Kidney epithelial cell (primary cell): ENCODE results near the gene GOLGA6L1. TPM values are rescaled to one million over a fixed set of nuclear protein-coding genes. Genes with fewer than 3 reads are reported as not detected.
"Not testable (repeated sequence)": the region's sequence is repeated elsewhere in the genome, so short reads cannot be mapped to it uniquely, and the experiment has no call there.

Experiments used
- DNase-seq: peaks from one replicate; pipeline ENCODE4 v3.0.0-alpha.2; 2010; ENCODE audit warnings: low read depth
- H3K27me3 ChIP-seq: 2 replicates; pipeline ENCODE4 v1.6.0; 2011; ENCODE audit warnings: low read length; ENCODE audit not compliant: control insufficient read depth, insufficient read depth
- H3K36me3 ChIP-seq: 2 replicates; pipeline ENCODE4 v1.5.1; 2011; ENCODE audit warnings: low read length; ENCODE audit not compliant: control insufficient read depth, insufficient read depth
- H3K4me3 ChIP-seq: 2 replicates; pipeline ENCODE4 v1.5.1; 2011; ENCODE audit warnings: low read depth, mild to moderate bottlenecking, control low read depth, low read length
- total RNA-seq: library from RNA; depleted of rRNA; stranded (reverse); fragments of >200 nt; gene quantifications from 2 replicates; pipeline ENCODE4 v1.2.3, GENCODE V29; 2015
- TF ChIP-seq, protein P1 (sequence below): IDR thresholded peaks from 2 replicates; pipeline ENCODE4 v1.5.1; 2011; ENCODE audit warnings: mild to moderate bottlenecking, moderate library complexity, low read length, control low read depth, inconsistent platforms; ENCODE audit not compliant: insufficient read depth, poor library complexity, severe bottlenecking

The GOLGA6L1 gene
- total RNA-seq, 1 donor from 2014 or later = not detected

DNA sequence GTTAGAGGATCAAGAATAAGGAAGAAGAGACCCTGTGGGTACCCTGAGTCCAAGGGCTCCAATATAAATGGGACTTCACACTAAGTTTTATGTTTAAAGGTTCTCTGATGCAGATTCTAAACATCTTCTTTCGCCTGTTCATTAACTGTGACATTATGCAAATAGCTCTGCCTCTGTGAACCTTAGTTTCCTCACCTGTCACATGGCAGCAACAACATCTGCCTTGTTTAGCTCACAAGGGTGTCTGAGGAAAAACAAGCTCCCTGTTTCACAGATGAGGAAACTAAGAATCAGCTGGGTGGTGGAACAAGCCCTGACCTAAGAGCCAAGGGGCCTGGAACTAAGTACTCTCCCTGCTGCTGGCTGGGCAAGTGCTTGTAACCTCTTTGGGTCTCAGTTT lies 40.8 kb downstream of the GOLGA6L1 start:
- H3K36me3 ChIP-seq = no peaks in the 10 kb centered on the region
- no peak for DNase-seq
- no peak overlapping the region for H3K4me3 ChIP-seq
- TF ChIP-seq, protein P1, sequence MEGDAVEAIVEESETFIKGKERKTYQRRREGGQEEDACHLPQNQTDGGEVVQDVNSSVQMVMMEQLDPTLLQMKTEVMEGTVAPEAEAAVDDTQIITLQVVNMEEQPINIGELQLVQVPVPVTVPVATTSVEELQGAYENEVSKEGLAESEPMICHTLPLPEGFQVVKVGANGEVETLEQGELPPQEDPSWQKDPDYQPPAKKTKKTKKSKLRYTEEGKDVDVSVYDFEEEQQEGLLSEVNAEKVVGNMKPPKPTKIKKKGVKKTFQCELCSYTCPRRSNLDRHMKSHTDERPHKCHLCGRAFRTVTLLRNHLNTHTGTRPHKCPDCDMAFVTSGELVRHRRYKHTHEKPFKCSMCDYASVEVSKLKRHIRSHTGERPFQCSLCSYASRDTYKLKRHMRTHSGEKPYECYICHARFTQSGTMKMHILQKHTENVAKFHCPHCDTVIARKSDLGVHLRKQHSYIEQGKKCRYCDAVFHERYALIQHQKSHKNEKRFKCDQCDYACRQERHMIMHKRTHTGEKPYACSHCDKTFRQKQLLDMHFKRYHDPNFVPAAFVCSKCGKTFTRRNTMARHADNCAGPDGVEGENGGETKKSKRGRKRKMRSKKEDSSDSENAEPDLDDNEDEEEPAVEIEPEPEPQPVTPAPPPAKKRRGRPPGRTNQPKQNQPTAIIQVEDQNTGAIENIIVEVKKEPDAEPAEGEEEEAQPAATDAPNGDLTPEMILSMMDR = no peak
- H3K27me3 ChIP-seq = no peaks in the 10 kb centered on the region

DNA sequence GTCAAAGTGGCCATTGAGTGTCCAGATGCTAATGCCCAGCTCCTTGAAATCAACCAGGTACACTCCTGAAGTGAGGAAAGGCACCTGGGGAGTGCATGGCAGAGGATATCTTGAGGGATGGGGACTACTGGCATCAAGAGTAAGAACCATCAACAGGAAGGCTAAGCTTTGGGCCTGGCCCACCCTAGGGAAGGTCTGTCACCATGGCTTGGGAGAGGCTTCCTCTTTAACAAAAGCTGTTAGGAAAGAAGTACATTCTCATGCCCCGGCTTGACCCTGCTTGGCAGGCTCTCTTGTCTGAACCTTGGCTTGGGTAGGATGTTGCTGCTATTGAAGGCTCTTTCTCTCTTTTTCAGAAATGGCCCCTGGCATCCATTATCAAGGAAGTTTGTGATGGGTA lies 53.5 kb downstream of the GOLGA6L1 start:
- no peaks in the 10 kb centered on the region for H3K27me3 ChIP-seq
- TF ChIP-seq, protein P1 = no peak
- no peak overlapping the region for H3K4me3 ChIP-seq
- no peaks in the 10 kb centered on the region for H3K36me3 ChIP-seq
- no peak for DNase-seq

DNA sequence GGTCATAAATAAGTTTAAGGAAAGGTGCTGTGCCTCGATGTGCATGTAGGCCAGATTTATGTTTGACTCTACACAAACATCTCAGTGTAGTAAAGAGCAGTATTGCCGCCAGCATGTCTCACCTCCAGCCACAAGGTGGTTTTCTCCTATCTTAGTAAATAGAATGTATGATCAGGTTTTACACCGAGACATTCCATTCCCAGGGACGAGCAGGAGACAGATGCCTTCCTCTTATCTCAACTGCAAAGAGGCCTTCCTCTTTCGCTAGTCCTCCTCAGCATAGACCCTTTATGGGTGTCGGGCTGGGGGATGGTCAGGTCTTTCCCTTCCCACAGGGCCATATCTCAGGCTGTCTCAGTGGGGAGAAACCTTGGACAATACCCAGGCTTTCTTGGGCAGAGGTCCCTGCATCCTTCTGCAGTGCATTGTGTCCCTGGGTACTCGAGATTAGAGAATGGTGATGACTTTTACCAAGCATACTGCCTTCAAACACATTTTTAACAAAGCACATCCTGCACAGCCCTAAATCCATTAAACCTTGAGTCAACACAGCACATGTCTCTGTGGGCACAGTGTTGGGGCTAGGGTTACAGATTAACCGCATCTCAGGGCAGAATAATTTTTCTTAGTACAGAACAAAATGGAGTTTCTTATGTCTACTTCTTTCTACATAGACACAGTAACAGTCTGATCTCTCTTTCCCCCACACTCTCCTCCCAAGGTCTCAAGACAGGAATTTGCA lies 54.5 kb downstream of the GOLGA6L1 start:
- DNase-seq, H3K4me3 ChIP-seq: not testable (repeated sequence)

DNA sequence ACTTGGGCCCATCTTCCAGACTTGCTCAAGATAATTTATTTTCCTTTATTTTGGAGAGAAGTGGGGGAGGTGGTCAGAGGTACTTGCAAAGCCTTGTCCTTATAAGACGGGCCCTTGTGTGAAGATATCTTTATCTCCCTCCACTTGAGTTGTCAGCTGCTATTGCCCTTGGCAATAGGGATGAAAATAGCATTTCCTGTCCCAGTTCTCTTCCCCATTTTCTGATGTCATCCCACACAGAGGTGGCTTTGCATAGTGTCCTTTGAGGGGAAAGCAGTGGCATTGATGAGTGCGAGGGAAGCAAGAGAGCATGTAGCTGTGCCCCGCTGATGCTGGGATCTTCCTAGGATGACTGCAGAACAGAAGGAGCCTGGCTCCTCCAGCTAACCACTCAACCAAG lies 55.4 kb downstream of the GOLGA6L1 start:
- Histone ChIP-seq H3K27me3 (no peaks in the 10 kb centered on the region), H3K4me3 (no peak overlapping the region), H3K36me3 (no peaks in the 10 kb centered on the region)
- TF ChIP-seq, protein P1 = no peak
- no peak for DNase-seq

More for the DNA sequence above, 54.5 kb downstream of the GOLGA6L1 start:
- H3K27me3 ChIP-seq, H3K36me3 ChIP-seq: not testable (repeated sequence)

- Histone ChIP-seq H3K36me3 (no peaks in the 10 kb centered on the region), H3K4me3 (no peak overlapping the region), H3K27me3 (no peaks in the 10 kb centered on the region)
- TF ChIP-seq, protein P1 = no peak
- no peak for DNase-seq
Observed at GRCh38 chr15:23079766-23080165, 56.9 kb downstream of the GOLGA6L1 start.

Other genes with a start within 250 kb of the GOLGA6L1 start
- 110 and 120 TPM in 2 replicates for gene CYFIP1, start 156.5 kb downstream of the GOLGA6L1 start, total RNA-seq
- gene TUBGCP5, start 97.3 kb downstream of the GOLGA6L1 start, total RNA-seq = 12.1 and 16.2 TPM in 2 replicates
- not detected in 2 replicates for gene GOLGA6L26, start 197.4 kb upstream of the GOLGA6L1 start, total RNA-seq
- not detected in 2 replicates for gene GOLGA8S, start 217.9 kb upstream of the GOLGA6L1 start, total RNA-seq